Measurements from ENCODE around the gene SUPT4H1. TPM values are rescaled to one million over a fixed set of nuclear protein-coding genes. Genes with fewer than 3 reads are reported as not detected.

The SUPT4H1 gene
- total RNA-seq, 1 experiment from 2014 or later, result 109 TPM

DNA sequence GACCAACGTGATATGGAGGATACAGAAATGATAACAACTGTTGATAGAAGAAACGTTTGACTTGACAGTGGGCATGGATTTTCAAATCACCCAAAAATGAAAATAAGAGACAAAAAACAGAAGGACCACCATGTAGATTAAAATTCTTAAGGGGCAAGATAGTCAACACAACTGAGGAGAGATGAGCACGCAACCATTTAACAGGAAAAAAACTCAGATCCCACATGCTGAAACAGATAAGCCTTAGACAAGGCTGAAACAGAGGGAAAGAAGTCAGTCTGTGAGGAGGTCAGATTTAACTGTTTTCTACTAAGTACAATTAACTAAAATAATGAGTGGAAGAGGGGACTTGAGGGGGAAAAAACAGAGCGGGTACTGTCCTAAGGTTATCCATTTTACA is 44.2 kb upstream of the SUPT4H1 start:
- Mint-ChIP-seq H3K27ac (no peak overlapping the region), H3K4me3 (no peak overlapping the region), H3K27me3 (ENCODE audit: low read depth) (peaks cover 80% of the 10 kb centered on the region), H3K9me3 (no peaks in the 10 kb centered on the region), H3K36me3 (ENCODE audit: insufficient read depth in 1 of 3, low read depth in 3 of 3) (no peaks in the 10 kb centered on the region), H3K4me1 (peaks cover 13 to 18% of the 10 kb centered on the region in 2 experiments)
- no peak overlapping the region for H3K18ac ChIP-seq (ENCODE audit: insufficient read length, low read depth, low read length)
- no peaks in the 10 kb centered on the region for H3K9me3 ChIP-seq (ENCODE audit: control insufficient read depth, low read depth, low read length)
- peaks cover 25% of the 10 kb centered on the region for H3K27me3 ChIP-seq (ENCODE audit: insufficient read depth, low read length)
- DNase-seq, result no peak
- no peak overlapping the region for H3K4ac ChIP-seq (ENCODE audit: low read depth, low read length)
- H3K4me1 ChIP-seq (ENCODE audit: insufficient read depth, low read length), result peaks cover 3% of the 10 kb centered on the region; the same call in 1 of the 2 replicates
- H2BK12ac ChIP-seq (ENCODE audit: insufficient read length, low read depth, low read length), result no peak overlapping the region
- no peak overlapping the region for H4K5ac ChIP-seq (ENCODE audit: insufficient read length, low read depth, low read length)
- H3K56ac ChIP-seq (ENCODE audit: insufficient read length, low read depth, low read length), result no peak overlapping the region
- H3T11ph ChIP-seq (ENCODE audit: low read length), result no peak overlapping the region
- no peak overlapping the region for H3K23ac ChIP-seq (ENCODE audit: insufficient read length, low read depth, low read length)
- H3K14ac ChIP-seq (ENCODE audit: insufficient read depth, low read length), result no peak overlapping the region
- H4K20me1 ChIP-seq (ENCODE audit: control insufficient read depth, insufficient read depth, insufficient read length), result no peaks in the 10 kb centered on the region
- no peak overlapping the region for H2BK15ac ChIP-seq (ENCODE audit: low read depth, low read length)
- no peak overlapping the region for H2BK5ac ChIP-seq (ENCODE audit: insufficient read length, low read length)
- H3K79me2 ChIP-seq (ENCODE audit: insufficient read depth, low read length), result no peaks in the 10 kb centered on the region
- H2AFZ ChIP-seq (ENCODE audit: low read length), result no peak overlapping the region
- no peak overlapping the region for H2BK20ac ChIP-seq (ENCODE audit: low read depth, low read length, poor library complexity, severe bottlenecking)
- no peaks in the 10 kb centered on the region for H3K23me2 ChIP-seq (ENCODE audit: insufficient read length, low read depth, low read length, poor library complexity, severe bottlenecking)
- H3K27ac ChIP-seq (ENCODE audit: insufficient read length, low read depth, low read length), result no peak overlapping the region
- H2AK5ac ChIP-seq (ENCODE audit: insufficient read length, low read length), result no peak overlapping the region
- no peak overlapping the region for H4K8ac ChIP-seq (replicated peaks; ENCODE audit: insufficient read length, low read depth, low read length)
- no peaks in the 10 kb centered on the region for H3K79me1 ChIP-seq (ENCODE audit: insufficient read depth, low read depth, low read length, poor library complexity, severe bottlenecking)
- H4K91ac ChIP-seq (ENCODE audit: insufficient read length, low read depth, low read length), result no peak overlapping the region
- H3K4me2 ChIP-seq (ENCODE audit: insufficient read depth, insufficient read length, low read length), result no peak overlapping the region
- TF ChIP-seq CTCF (conservative IDR thresholded peaks at IDR 0.05), result no peak
- no CpG with 5 or more reads among the region's 4 CpGs for WGBS (ENCODE audit: extremely low coverage, insufficient read length, low lambda C conversion rate)
- H3K9ac ChIP-seq (ENCODE audit: extremely low read depth, insufficient read length, low read length), result no peak overlapping the region
- H2BK120ac ChIP-seq (ENCODE audit: low read depth, low read length, poor library complexity, severe bottlenecking), result no peak overlapping the region

All from H9 (cell line).